WI38 (cell line): Measurements from ENCODE around the gene CLRN3.

Experiments
- H3K4me3 ChIP-seq: 2 replicates; pipeline ENCODE4 v1.5.1; 2011; ENCODE audit warnings: low read depth, mild to moderate bottlenecking, control low read depth, low read length
- CTCF ChIP-seq: IDR thresholded peaks from 2 replicates; pipeline ENCODE4 v1.5.1; 2012; ENCODE audit warnings: low read depth, mild to moderate bottlenecking, control low read depth, low read length

The CLRN3 gene

GRCh38 chr10:127830414-127830813 lies 62.3 kb downstream of the CLRN3 start:
- TF ChIP-seq CTCF = no peak
- H3K4me3 ChIP-seq = no peak overlapping the region
